Esophagus (tissue), 2 donors: ENCODE results near the gene FXYD3. TPM values are rescaled to one million over a fixed set of nuclear protein-coding genes. Genes with fewer than 3 reads are reported as not detected.

ENCODE experiments used
- H3K27ac ChIP-seq, 2 donors: one replicate each; pipeline ENCODE4 v1.5.1; 2013; ENCODE audit warnings: low read depth in 2 of 2, mild to moderate bottlenecking in 2 of 2, inconsistent platforms in 1 of 2, low read length in 1 of 2, moderate library complexity in 1 of 2
- H3K27me3 ChIP-seq, 2 donors: one replicate each; pipeline ENCODE4 v1.6.1; 2013; ENCODE audit warnings: low read length in 2 of 2, control low read depth in 1 of 2, mild to moderate bottlenecking in 1 of 2; ENCODE audit not compliant: insufficient read depth in 2 of 2, control insufficient read depth in 1 of 2
- H3K36me3 ChIP-seq, 2 donors: one replicate each; pipeline ENCODE4 v1.6.1; 2013; ENCODE audit warnings: low read length in 1 of 2; ENCODE audit not compliant: control insufficient read depth in 2 of 2, insufficient read depth in 2 of 2
- H3K4me1 ChIP-seq, 2 donors: one replicate each; pipeline ENCODE4 v1.6.1; 2013; ENCODE audit warnings: low read length in 1 of 2; ENCODE audit not compliant: control insufficient read depth in 2 of 2, insufficient read depth in 2 of 2
- H3K4me3 ChIP-seq, 2 donors: one replicate each; pipeline ENCODE4 v1.5.1; 2013; ENCODE audit warnings: low read length in 2 of 2, mild to moderate bottlenecking in 2 of 2, low read depth in 1 of 2, moderate library complexity in 1 of 2
- H3K9me3 ChIP-seq, 2 donors: one replicate each; pipeline ENCODE4 v1.6.1; 2013; ENCODE audit warnings: mild to moderate bottlenecking in 2 of 2, low read depth in 1 of 2, low read length in 1 of 2, moderate library complexity in 1 of 2; ENCODE audit not compliant: control insufficient read depth in 2 of 2, insufficient read depth in 1 of 2
- WGBS, 2 donors: extraction: QIAGEN DNeasy Blood & Tissue Kit; methylation state at CpG; one replicate each; pipeline ENCODE4 v1.1.7; 2013; 5-methylcytosine and 5-hydroxymethylcytosine counted together
- polyA plus RNA-seq, 2 donors: library from polyadenylated mRNA; stranded (reverse); fragments of 200-250 nt; gene quantifications; one replicate each; pipeline ENCODE4 v1.2.3, GENCODE V29; 2013
- donor health status: healthy with polysubstance abuse.
- donor health status: Bipolar disorder and iron deficiency.

Gene FXYD3
- polyA plus RNA-seq, 2 donors, result 630 to 697 TPM

- H3K36me3 ChIP-seq, result no peaks in the 10 kb centered on the region
- no peak overlapping the region for H3K4me3 ChIP-seq
- H3K27ac ChIP-seq, result no peak overlapping the region
- H3K27me3 ChIP-seq, result no peaks in the 10 kb centered on the region
- H3K4me1 ChIP-seq, result no peaks in the 10 kb centered on the region
- 89 to 91% methylated on average over 17 to 21 of the region's 21 CpGs for WGBS, 2 donors
- peaks cover 4 to 5% of the 10 kb centered on the region in 2 donors for H3K9me3 ChIP-seq
These were observed 41.0 kb upstream of the FXYD3 start for GRCh38 chr19:35074426-35075201.

- Histone ChIP-seq H3K27me3 (no peaks in the 10 kb centered on the region), H3K9me3 (peaks cover 4 to 5% of the 10 kb centered on the region in 2 donors), H3K4me1 (no peaks in the 10 kb centered on the region), H3K27ac (no peak overlapping the region), H3K4me3 (no peak overlapping the region), H3K36me3 (no peaks in the 10 kb centered on the region)
- whole genome bisulfite sequencing, 2 donors, result 90 to 91% methylated on average over 18 to 21 of the region's 21 CpGs
These were observed 40.2 kb upstream of the FXYD3 start for GRCh38 chr19:35075202-35076025.

- Histone ChIP-seq H3K9me3 (peaks cover 0 to 2% of the 10 kb centered on the region in 2 donors), H3K4me1 (no peaks in the 10 kb centered on the region), H3K36me3 (no peaks in the 10 kb centered on the region), H3K27me3 (no peaks in the 10 kb centered on the region), H3K4me3 (no peak overlapping the region), H3K27ac (no peak overlapping the region)
- WGBS, 2 donors, result 81 to 86% methylated on average over 6 of the region's 6 CpGs
These were observed 39.6 kb upstream of the FXYD3 start for GRCh38 chr19:35076026-35076370.

- Histone ChIP-seq H3K36me3 (no peaks in the 10 kb centered on the region), H3K4me1 (no peaks in the 10 kb centered on the region), H3K27ac (no peak overlapping the region), H3K27me3 (no peaks in the 10 kb centered on the region), H3K4me3 (no peak overlapping the region), H3K9me3 (peaks cover 0 to 2% of the 10 kb centered on the region in 2 donors)
- WGBS, 2 donors, result 66% methylated on average over 8 of the region's 8 CpGs
These were observed 39.0 kb upstream of the FXYD3 start for GRCh38 chr19:35076657-35077056.

- H3K4me1 ChIP-seq, result no peaks in the 10 kb centered on the region
- no peak overlapping the region for H3K27ac ChIP-seq
- no peak overlapping the region for H3K4me3 ChIP-seq
- peaks cover 0 to 2% of the 10 kb centered on the region in 2 donors for H3K9me3 ChIP-seq
- 88 to 91% methylated on average over 15 to 17 of the region's 17 CpGs for WGBS, 2 donors
- no peaks in the 10 kb centered on the region for H3K36me3 ChIP-seq
- H3K27me3 ChIP-seq, result no peaks in the 10 kb centered on the region
These were observed 38.0 kb upstream of the FXYD3 start for GRCh38 chr19:35077411-35078223.

- Histone ChIP-seq H3K4me3 (no peak overlapping the region), H3K36me3 (no peaks in the 10 kb centered on the region), H3K9me3 (peaks cover 0 to 2% of the 10 kb centered on the region in 2 donors), H3K27ac (no peak overlapping the region), H3K27me3 (no peaks in the 10 kb centered on the region), H3K4me1 (no peaks in the 10 kb centered on the region)
- 81% methylated on average over 14 of the region's 14 CpGs for WGBS, 2 donors
These were observed 35.8 kb upstream of the FXYD3 start for GRCh38 chr19:35079826-35080225.

GRCh38 chr19:35080613-35081170 lies 34.9 kb upstream of the FXYD3 start:
- no peaks in the 10 kb centered on the region for H3K27me3 ChIP-seq
- no peak overlapping the region for H3K27ac ChIP-seq
- no peaks in the 10 kb centered on the region for H3K4me1 ChIP-seq
- peaks cover 0 to under 1% of the 10 kb centered on the region in 2 donors for H3K9me3 ChIP-seq
- 82 to 84% methylated on average over 16 of the region's 16 CpGs for WGBS, 2 donors
- no peak overlapping the region for H3K4me3 ChIP-seq
- no peaks in the 10 kb centered on the region for H3K36me3 ChIP-seq

- Histone ChIP-seq H3K27ac (no peak overlapping the region), H3K27me3 (no peaks in the 10 kb centered on the region), H3K9me3 (no peaks in the 10 kb centered on the region), H3K4me3 (no peak overlapping the region), H3K36me3 (no peaks in the 10 kb centered on the region), H3K4me1 (no peaks in the 10 kb centered on the region)
- WGBS, 2 donors, result 82 to 88% methylated on average over 6 of the region's 6 CpGs
These were observed 34.4 kb upstream of the FXYD3 start for GRCh38 chr19:35081201-35081600.
